HG02970 (cell line): ENCODE measurements around the gene IGFL3.
"Not testable (repeated sequence)": the region's sequence is repeated elsewhere in the genome, so short reads cannot be mapped to it uniquely, and the experiment has no call there.

Experiments
- ATAC-seq: cut with Tn5 transposase; IDR thresholded peaks from one replicate; pipeline ENCODE4 v1.9.1; 2021; ENCODE audit warnings: mild to moderate bottlenecking, moderate library complexity, moderate number of reproducible peaks; ENCODE audit not compliant: unreplicated experiment, low FRiP score

The IGFL3 gene

DNA sequence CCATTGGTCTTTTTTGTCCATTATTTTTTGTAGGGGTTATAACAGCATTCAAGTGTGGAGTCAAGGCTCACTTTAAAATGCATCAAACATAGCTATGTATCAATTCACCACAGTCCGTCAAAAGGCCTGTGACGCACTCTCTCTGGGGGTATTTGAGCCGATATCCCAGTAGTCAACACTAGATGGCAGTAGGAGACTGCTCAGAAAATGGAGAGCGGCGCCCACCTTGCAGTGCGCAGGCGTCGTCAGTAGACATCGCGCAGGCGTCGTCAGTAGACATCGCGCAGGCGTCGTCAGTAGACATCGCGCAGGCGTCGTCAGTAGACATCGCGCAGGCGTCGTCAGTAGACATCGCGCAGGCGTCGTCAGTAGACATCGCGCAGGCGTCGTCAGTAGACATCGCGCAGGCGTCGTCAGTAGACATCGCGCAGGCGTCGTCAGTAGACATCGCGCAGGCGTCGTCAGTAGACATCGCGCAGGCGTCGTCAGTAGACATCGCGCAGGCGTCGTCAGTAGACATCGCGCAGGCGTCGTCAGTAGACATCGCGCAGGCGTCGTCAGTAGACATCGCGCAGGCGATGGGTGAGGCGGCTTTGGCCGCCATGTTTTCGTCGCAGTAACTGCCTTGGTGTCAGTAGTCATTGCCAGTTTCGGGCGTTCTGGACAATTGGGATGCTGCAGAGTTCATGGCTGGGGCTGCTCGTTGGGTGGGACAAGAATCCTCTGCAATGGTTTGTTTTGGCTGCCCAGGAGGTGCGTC lies 45.7 kb downstream of the IGFL3 start:
- not testable (repeated sequence) for ATAC-seq

DNA sequence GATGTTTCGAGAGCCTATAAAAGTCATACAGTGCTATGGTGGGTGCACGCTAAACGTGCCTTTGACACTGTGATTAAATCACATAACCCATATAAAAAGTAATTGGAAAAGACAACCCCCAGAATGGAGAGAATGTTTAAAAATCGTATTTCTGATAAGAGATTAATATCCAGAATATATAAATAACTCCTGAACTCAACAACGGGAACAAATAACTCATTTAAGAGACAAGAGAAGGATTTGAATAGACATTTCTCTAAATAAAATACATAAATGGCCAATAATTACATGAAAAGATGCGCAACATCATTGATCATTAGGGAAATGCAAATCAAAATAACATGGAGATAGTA lies 46.7 kb downstream of the IGFL3 start:
- no peak for ATAC-seq

DNA sequence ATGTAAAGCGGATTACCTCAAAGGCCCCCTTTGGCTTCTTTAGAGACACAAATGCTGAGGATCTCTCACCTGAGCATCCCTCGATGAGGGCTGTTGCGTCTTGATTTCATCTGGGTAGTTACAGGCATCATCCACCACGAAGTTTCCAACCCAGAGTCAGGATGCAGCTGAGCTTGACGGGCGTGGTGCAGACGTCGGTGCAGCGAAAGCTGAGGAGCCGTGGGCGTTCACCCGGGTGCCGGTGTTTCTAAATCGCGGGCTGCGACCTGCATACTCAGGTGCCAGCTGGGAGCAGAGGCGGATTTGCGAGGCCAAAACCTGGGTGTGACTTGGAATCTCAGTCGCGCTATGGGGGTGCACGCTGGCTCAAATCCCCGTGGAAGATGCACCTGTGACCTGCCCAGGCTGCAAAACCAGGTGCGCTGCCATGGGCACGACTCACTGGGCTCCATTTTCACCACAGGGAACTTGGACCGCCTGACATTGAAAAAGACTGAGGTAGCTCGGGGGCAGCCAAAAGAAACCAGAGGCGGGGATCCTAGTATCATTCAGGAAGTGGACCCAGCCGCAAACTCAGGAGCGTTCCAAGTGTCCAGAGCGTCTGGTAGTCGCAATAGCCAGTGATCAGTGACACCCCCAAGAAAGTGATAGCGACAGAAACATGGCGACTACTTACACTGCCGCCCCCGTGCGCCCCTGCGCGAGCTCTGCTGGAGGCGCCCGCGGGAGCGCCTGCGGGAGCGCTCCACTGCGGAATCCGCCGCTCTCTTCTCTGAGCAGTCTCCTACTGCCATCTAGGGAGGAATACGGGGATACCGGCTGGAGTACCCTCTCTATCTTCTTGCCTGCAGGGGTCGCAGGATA lies 47.3 kb downstream of the IGFL3 start:
- ATAC-seq = no peak

DNA sequence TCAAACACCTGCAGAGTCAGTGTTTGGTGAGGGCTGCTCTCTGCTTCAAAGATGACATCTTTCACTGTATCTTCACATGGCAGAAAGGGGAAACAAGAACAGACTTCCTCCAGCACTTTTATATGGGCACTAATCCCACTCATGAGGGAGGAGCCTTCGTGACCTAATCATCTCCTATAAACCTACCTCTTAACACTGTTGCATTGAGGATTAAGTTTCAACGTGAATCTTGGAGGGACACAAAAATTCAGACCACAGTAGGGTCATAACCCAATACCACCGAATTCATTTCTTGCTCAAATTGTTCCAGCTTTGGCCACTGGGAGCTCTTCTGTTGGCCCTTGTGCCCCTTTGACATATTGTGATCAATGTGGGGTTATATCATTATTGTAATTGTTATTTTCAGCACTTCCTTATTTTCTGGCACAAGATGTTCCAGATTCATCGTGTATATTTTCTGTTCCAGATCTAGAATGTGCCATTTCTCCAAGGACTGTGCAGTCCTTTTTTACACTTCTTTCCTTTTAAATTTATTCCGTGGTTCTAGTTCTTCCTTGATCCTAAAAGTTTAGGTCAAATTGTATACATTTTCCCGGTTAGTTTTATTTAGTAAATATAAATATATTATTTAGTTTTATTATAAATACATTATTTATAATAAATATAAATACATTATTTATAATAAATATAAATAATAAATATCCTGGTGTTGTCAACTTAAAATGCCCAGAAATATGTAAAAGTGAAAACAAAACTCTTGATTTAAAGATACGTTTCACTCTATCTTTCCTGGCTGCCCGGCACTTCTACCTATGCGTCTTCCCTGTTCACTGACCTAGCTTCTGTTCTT lies 48.2 kb downstream of the IGFL3 start:
- no peak for ATAC-seq

DNA sequence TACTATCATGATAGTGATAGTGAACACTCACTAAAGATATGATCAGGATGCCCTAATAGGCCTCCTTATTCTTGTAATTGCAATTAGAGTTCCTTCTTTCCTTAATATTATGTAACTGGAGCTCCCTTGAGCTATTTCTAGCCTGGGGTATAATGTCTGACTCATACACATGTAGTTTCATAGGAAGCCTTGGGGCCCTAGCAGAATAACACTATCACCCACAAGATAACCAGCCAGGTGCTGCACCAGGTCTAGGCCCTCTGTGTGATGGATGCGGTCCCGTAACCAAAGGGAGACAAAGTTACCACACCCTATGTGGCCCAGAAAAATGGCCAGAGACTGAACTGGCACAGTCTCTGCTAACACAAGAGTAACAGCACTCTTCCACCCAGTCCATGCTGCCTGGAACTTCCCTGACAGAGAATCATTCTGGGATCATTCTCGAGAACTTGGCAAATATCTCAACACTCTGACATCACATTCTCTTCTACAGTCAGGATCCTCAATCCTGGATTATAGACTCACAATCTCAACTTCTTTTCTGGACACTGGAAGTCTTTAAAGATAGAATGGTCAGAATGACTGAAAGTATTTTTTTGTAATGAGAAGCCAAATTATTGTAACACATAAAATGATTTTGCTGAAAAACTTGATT lies 51.1 kb downstream of the IGFL3 start:
- ATAC-seq = no peak
